HG02852 (cell line): ENCODE results near the gene FOXN3.

Experiments used
- ATAC-seq: cut with Tn5 transposase; IDR thresholded peaks from one replicate; pipeline ENCODE4 v1.9.1; 2021; ENCODE audit warnings: mild to moderate bottlenecking, moderate library complexity; ENCODE audit not compliant: unreplicated experiment

FOXN3 gene

GRCh38 chr14:89432226-89432625 is 15.2 kb upstream of the FOXN3 start:
- no peak for ATAC-seq

- ATAC-seq, result peak; percentile 88
These were observed 13.6 kb upstream of the FOXN3 start for GRCh38 chr14:89430391-89431236.

- ATAC-seq, result no peak
These were observed 12.5 kb upstream of the FOXN3 start for GRCh38 chr14:89429199-89430181.

- ATAC-seq, result no peak
These were observed 11.6 kb upstream of the FOXN3 start for GRCh38 chr14:89428546-89429198.

GRCh38 chr14:89428173-89428523 is 11.1 kb upstream of the FOXN3 start:
- ATAC-seq, result no peak

- no peak for ATAC-seq
These were observed 10.6 kb upstream of the FOXN3 start for GRCh38 chr14:89427426-89428172.

GRCh38 chr14:89425931-89426330 is 8.9 kb upstream of the FOXN3 start:
- no peak for ATAC-seq

- ATAC-seq, result no peak
These were observed 7.2 kb upstream of the FOXN3 start for GRCh38 chr14:89424241-89424640.

GRCh38 chr14:89422952-89423345 is 5.9 kb upstream of the FOXN3 start:
- ATAC-seq, result no peak

GRCh38 chr14:89422181-89422951 is 5.3 kb upstream of the FOXN3 start:
- no peak for ATAC-seq

GRCh38 chr14:89420502-89420901 is 3.5 kb upstream of the FOXN3 start:
- ATAC-seq, result no peak

GRCh38 chr14:89419973-89420482 is 3.0 kb upstream of the FOXN3 start:
- ATAC-seq, result no peak

- ATAC-seq, result no peak
These were observed 1.9 kb upstream of the FOXN3 start for GRCh38 chr14:89418976-89419375.

- ATAC-seq, result no peak
These were observed 1.4 kb upstream of the FOXN3 start for GRCh38 chr14:89418452-89418851.

- ATAC-seq, result peak; percentile 53
These were observed 612 bp upstream of the FOXN3 start for GRCh38 chr14:89417465-89418225.

GRCh38 chr14:89416002-89416995 is 734 bp downstream of the FOXN3 start:
- ATAC-seq, result peak; percentile 86

- no peak for ATAC-seq
These were observed 1.9 kb downstream of the FOXN3 start for GRCh38 chr14:89415159-89415558.

GRCh38 chr14:89411976-89412375 is 5.1 kb downstream of the FOXN3 start:
- no peak for ATAC-seq
